Stimulated activated CD4-positive, alpha-beta T cell treated with anti-CD3 and anti-CD28 coated beads, Interleukin-15, amount 100 ng/mL, for 48 hours (primary cell): ENCODE measurements around the gene MRGPRX3.
"Not testable (repeated sequence)": the region's sequence is repeated elsewhere in the genome, so short reads cannot be mapped to it uniquely, and the experiment has no call there.

Experiments
- DNase-seq, 2 donors: peaks; one replicate each; pipeline ENCODE4 v3.0.0-alpha.2; 2020; ENCODE audit warnings: low read depth in 2 of 2

Gene MRGPRX3

GRCh38 chr11:18132341-18132740 is at the start of gene MRGPRX3:
TSS of gene MRGPRX3 (plus strand) at chr11:18132571. CDS start at chr11:18137203, 4,632 bp downstream.
- DNase-seq, result no peak

GRCh38 chr11:18088366-18088765 is 44.0 kb upstream of the MRGPRX3 start:
- DNase-seq, result no peak

GRCh38 chr11:18088966-18089365 is 43.4 kb upstream of the MRGPRX3 start:
- DNase-seq, result no peak

- DNase-seq, result no peak
Measured at GRCh38 chr11:18091731-18092130, 40.6 kb upstream of the MRGPRX3 start.

GRCh38 chr11:18093959-18094358 is 38.4 kb upstream of the MRGPRX3 start:
- no peak for DNase-seq

- no peak for DNase-seq
Measured at GRCh38 chr11:18100926-18101656, 31.3 kb upstream of the MRGPRX3 start.

- no peak for DNase-seq
Measured at GRCh38 chr11:18105086-18105801, 27.1 kb upstream of the MRGPRX3 start.

GRCh38 chr11:18105802-18106574 is 26.4 kb upstream of the MRGPRX3 start, which contains the start of gene SAAL1:
TSS of gene SAAL1 (minus strand) at chr11:18106082. CDS start at chr11:18106041, 41 bp downstream.
- DNase-seq, result peak; percentile 88 to 89

GRCh38 chr11:18106688-18107087 is 25.7 kb upstream of the MRGPRX3 start:
- no peak for DNase-seq

- no peak for DNase-seq
Measured at GRCh38 chr11:18108254-18108653, 24.1 kb upstream of the MRGPRX3 start.

GRCh38 chr11:18111005-18111404 is 21.4 kb upstream of the MRGPRX3 start:
- no peak for DNase-seq

- peak; percentile 28 to 43 for DNase-seq
Measured at GRCh38 chr11:18115360-18116127, 16.8 kb upstream of the MRGPRX3 start.

GRCh38 chr11:18121331-18121828 is 11.0 kb upstream of the MRGPRX3 start:
- not testable (repeated sequence) for DNase-seq

GRCh38 chr11:18131115-18131514 is 1.3 kb upstream of the MRGPRX3 start:
- DNase-seq, result not testable (repeated sequence)

- DNase-seq, result no peak
Measured at GRCh38 chr11:18135308-18135707, 2.9 kb downstream of the MRGPRX3 start.

GRCh38 chr11:18137186-18137800 is 4.9 kb downstream of the MRGPRX3 start:
- no peak for DNase-seq

- DNase-seq, result no peak
Measured at GRCh38 chr11:18140145-18140544, 7.8 kb downstream of the MRGPRX3 start.

- DNase-seq, result no peak
Measured at GRCh38 chr11:18144243-18144642, 11.9 kb downstream of the MRGPRX3 start.

- DNase-seq, result no peak
Measured at GRCh38 chr11:18145025-18145424, 12.7 kb downstream of the MRGPRX3 start.

GRCh38 chr11:18145837-18146236 is 13.5 kb downstream of the MRGPRX3 start:
- DNase-seq, result no peak

GRCh38 chr11:18151581-18151980 is 19.2 kb downstream of the MRGPRX3 start:
- DNase-seq, result no peak
